ENCODE data around the gene UGT2B15. TPM values are rescaled to one million over a fixed set of nuclear protein-coding genes. Genes with fewer than 3 reads are reported as not detected.
"Not testable (repeated sequence)": the region's sequence is repeated elsewhere in the genome, so short reads cannot be mapped to it uniquely, and the experiment has no call there.

UGT2B15 gene
- total RNA-seq, 1 donor from 2014 or later: not detected

GRCh38 chr4:68630371-68630770 lies 40.1 kb downstream of the UGT2B15 start:
- no peaks in the 10 kb centered on the region for H3K27me3 Mint-ChIP-seq (ENCODE audit: insufficient read depth)
- H3K27ac Mint-ChIP-seq: no peak overlapping the region
- DNase-seq (ENCODE audit: low spot score): no peak
- no peak overlapping the region for H3K4me3 Mint-ChIP-seq
- H3K4me1 Mint-ChIP-seq (ENCODE audit: low read depth): no peaks in the 10 kb centered on the region
- no peaks in the 10 kb centered on the region for H3K9me3 Mint-ChIP-seq
- H3K36me3 Mint-ChIP-seq (ENCODE audit: low read depth): no peaks in the 10 kb centered on the region
- intact Hi-C loops (cut with micrococcal nuclease): no loop called here

GRCh38 chr4:68622731-68623130 lies 47.7 kb downstream of the UGT2B15 start:
- intact Hi-C loops (cut with micrococcal nuclease); H3K9me3 Mint-ChIP-seq; H3K27ac Mint-ChIP-seq; H3K4me3 Mint-ChIP-seq; H3K36me3 Mint-ChIP-seq (ENCODE audit: low read depth); H3K4me1 Mint-ChIP-seq (ENCODE audit: low read depth); H3K27me3 Mint-ChIP-seq (ENCODE audit: insufficient read depth); DNase-seq (ENCODE audit: low spot score): not testable (repeated sequence)

- Mint-ChIP-seq H3K4me3 (no peak overlapping the region), H3K36me3 (ENCODE audit: low read depth) (no peaks in the 10 kb centered on the region), H3K9me3 (no peaks in the 10 kb centered on the region), H3K27me3 (ENCODE audit: insufficient read depth) (peaks cover 4% of the 10 kb centered on the region), H3K27ac (no peak overlapping the region), H3K4me1 (ENCODE audit: low read depth) (no peaks in the 10 kb centered on the region)
- DNase-seq (ENCODE audit: low spot score): no peak
- intact Hi-C loops (cut with micrococcal nuclease): no loop called here
These were observed 53.3 kb downstream of the UGT2B15 start for GRCh38 chr4:68617003-68617698.

GRCh38 chr4:68615699-68616422 lies 54.6 kb downstream of the UGT2B15 start:
- H3K4me3 Mint-ChIP-seq: no peak overlapping the region
- intact Hi-C loops (cut with micrococcal nuclease): no loop called here
- no peaks in the 10 kb centered on the region for H3K9me3 Mint-ChIP-seq
- no peaks in the 10 kb centered on the region for H3K4me1 Mint-ChIP-seq (ENCODE audit: low read depth)
- peaks cover 4% of the 10 kb centered on the region for H3K27me3 Mint-ChIP-seq (ENCODE audit: insufficient read depth)
- no peak overlapping the region for H3K27ac Mint-ChIP-seq
- no peaks in the 10 kb centered on the region for H3K36me3 Mint-ChIP-seq (ENCODE audit: low read depth)
- DNase-seq (ENCODE audit: low spot score): no peak

GRCh38 chr4:68613752-68614151 lies 56.7 kb downstream of the UGT2B15 start:
- Mint-ChIP-seq H3K9me3 (no peaks in the 10 kb centered on the region), H3K27me3 (ENCODE audit: insufficient read depth) (no peaks in the 10 kb centered on the region), H3K4me3 (no peak overlapping the region), H3K4me1 (ENCODE audit: low read depth) (no peaks in the 10 kb centered on the region), H3K36me3 (ENCODE audit: low read depth) (no peaks in the 10 kb centered on the region), H3K27ac (no peak overlapping the region)
- no peak for DNase-seq (ENCODE audit: low spot score)
- intact Hi-C loops (cut with micrococcal nuclease): no loop called here

- no peak overlapping the region for H3K4me3 Mint-ChIP-seq
- no peak for DNase-seq (ENCODE audit: low spot score)
- intact Hi-C loops (cut with micrococcal nuclease): no loop called here
- H3K4me1 Mint-ChIP-seq (ENCODE audit: low read depth): no peaks in the 10 kb centered on the region
- H3K9me3 Mint-ChIP-seq: no peaks in the 10 kb centered on the region
- H3K27me3 Mint-ChIP-seq (ENCODE audit: insufficient read depth): no peaks in the 10 kb centered on the region
- H3K36me3 Mint-ChIP-seq (ENCODE audit: low read depth): no peaks in the 10 kb centered on the region
- no peak overlapping the region for H3K27ac Mint-ChIP-seq
These were observed 64.2 kb downstream of the UGT2B15 start for GRCh38 chr4:68606240-68606639.

- H3K4me3 Mint-ChIP-seq: no peak overlapping the region
- intact Hi-C loops (cut with micrococcal nuclease): no loop called here
- no peaks in the 10 kb centered on the region for H3K36me3 Mint-ChIP-seq (ENCODE audit: low read depth)
- H3K9me3 Mint-ChIP-seq: no peaks in the 10 kb centered on the region
- H3K4me1 Mint-ChIP-seq (ENCODE audit: low read depth): no peaks in the 10 kb centered on the region
- H3K27me3 Mint-ChIP-seq (ENCODE audit: insufficient read depth): no peaks in the 10 kb centered on the region
- DNase-seq (ENCODE audit: low spot score): no peak
- H3K27ac Mint-ChIP-seq: no peak overlapping the region
These were observed 71.3 kb downstream of the UGT2B15 start for GRCh38 chr4:68599150-68599549.

- H3K4me1 Mint-ChIP-seq (ENCODE audit: low read depth): no peaks in the 10 kb centered on the region
- DNase-seq (ENCODE audit: low spot score): no peak
- no peaks in the 10 kb centered on the region for H3K36me3 Mint-ChIP-seq (ENCODE audit: low read depth)
- H3K27me3 Mint-ChIP-seq (ENCODE audit: insufficient read depth): no peaks in the 10 kb centered on the region
- H3K27ac Mint-ChIP-seq: no peak overlapping the region
- intact Hi-C loops (cut with micrococcal nuclease): no loop called here
- H3K9me3 Mint-ChIP-seq: no peaks in the 10 kb centered on the region
- H3K4me3 Mint-ChIP-seq: no peak overlapping the region
These were observed 73.0 kb downstream of the UGT2B15 start for GRCh38 chr4:68597482-68597881.

Other genes with a start within 250 kb of the UGT2B15 start
- not detected in 2 replicates for gene TMPRSS11E, start 223.2 kb downstream of the UGT2B15 start, total RNA-seq
- not detected in 2 replicates for gene UGT2B17, start 94.3 kb downstream of the UGT2B15 start, total RNA-seq
- gene UGT2B10, start 145.3 kb upstream of the UGT2B15 start, total RNA-seq: not detected in 2 replicates